Measurements from ENCODE around the gene SORBS1.
"Not testable (repeated sequence)": the region's sequence is repeated elsewhere in the genome, so short reads cannot be mapped to it uniquely, and the experiment has no call there.

SORBS1 gene

DNA sequence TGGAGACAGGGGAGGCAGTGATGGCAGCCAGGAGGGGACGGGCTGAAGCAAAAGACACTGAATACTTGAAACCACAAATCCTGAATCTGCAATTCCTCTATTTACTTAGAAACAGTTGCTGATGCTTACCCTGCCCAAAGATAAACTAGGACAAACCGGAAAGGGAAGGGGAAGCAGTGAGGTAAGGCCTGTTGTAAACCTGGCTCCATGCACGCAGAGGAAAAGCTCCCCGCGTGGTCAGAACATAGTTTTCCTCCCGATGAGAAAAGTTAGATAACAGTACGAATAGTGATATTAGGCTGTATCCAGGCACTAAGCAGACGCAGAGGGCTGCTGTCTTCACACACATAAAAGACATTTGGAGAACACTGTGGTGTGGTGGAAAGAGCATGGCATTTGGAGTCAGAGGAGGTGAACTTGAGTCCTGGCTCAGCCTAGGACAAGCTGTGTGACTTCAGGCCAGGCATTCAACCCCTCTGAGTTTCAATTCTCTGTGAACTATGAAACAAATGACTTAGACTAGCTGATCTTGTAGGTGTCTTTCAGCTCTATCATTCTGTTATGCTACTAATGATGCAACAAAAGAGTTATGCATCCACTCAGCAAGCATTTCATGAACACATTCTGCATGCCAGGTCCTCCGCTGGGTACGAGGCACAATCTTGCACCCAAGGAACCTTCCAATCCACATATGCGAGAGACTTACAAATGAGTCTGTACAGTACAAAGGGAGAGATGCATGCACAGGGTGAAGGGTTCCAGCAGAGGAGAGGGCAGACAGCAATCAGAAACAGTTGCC lies 80.9 kb downstream of the SORBS1 start:
- DNase-seq, result no peak

DNA sequence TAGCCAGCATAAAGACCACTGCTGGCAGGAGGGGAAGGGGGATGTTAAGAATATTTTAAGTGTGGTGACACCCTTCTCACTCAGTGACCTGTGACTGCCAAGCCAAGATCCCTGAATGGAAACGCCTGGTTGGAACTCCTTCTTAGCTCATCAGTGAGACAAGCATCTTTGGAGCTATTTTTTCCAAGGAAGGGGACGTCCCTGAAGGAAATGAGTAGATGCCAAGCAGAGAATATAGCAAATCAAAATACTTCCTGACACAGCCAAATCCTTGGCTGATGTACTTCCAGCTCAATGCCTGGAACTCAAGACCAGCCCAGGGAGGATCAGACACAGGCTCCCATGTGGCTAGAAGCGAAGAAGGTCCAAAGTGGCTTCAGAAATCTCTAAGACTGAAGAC lies 82.2 kb downstream of the SORBS1 start:
- DNase-seq, result no peak

DNA sequence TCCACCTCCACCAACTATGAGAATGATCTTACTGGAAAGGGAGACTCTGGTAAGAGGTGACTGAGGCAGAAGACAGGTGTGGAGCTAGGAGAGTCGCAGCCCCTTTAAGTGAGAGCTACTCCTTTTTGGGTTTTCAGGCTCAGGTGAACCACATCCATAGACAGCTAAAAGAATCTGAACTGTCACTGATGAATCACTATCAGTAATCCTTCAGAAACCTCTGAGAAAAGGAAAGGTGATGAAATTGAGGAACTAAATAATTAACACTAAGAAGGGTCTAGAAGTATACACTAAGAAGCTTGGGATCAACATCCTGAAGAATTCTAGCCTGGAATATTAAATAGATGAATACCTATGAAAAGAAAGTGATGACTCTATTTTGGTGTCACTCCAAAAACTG lies 83.0 kb downstream of the SORBS1 start:
- DNase-seq, result no peak

DNA sequence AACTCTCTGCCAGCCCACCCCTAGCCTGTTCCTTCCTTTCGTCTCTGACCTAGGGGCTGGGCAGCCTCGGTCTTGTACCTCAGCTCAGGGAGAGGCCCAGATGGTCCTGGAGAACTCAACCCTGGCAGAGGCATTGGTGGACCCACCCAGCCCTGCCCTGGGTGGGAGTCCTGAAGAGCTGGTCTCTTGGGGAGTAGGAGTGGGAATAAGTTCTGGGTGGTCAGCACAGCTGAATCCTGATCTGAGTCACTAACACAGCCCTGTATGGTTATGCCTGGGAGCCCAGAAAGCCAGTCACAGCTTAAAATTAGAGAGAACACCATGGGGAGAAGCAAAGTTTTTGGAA lies 84.0 kb downstream of the SORBS1 start:
- DNase-seq, result no peak

DNA sequence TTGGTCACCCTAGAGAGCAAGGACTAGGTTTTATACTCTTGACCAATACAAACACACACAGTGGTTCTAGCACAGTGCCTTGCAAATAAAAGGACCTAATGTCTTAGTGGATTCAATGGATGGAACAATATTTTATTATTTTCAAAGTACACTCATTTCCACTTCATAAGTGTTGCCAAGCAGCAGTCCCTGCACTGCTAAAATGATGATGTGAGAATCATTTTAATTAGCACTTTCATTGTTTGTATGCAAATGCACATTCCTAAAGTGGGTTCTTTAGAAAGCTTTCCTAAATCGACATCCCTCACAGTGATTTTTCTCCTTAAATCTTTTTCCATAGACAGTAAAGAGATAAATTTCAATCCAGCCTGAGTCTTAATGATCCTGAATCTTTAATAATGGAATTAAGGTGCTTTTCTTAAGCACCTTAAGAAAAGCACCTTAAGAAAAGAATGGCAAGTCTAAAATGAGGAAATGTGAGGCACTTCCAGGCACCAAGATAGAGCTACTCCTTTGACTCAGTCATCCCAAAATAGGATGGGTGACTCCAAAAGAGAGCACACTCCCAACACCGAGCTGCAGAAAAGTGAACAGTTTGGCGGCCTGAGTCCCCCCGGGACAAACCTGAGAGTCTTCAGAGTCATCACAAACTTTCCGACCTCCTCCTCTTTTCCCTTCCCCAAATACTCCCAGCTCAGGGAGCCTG lies 84.5 kb downstream of the SORBS1 start:
- DNase-seq, result no peak

- no peak for DNase-seq
Observed at GRCh38 chr10:95475827-95476468, 85.2 kb downstream of the SORBS1 start.

- no peak for DNase-seq
Observed at GRCh38 chr10:95475003-95475383, 86.2 kb downstream of the SORBS1 start.

DNA sequence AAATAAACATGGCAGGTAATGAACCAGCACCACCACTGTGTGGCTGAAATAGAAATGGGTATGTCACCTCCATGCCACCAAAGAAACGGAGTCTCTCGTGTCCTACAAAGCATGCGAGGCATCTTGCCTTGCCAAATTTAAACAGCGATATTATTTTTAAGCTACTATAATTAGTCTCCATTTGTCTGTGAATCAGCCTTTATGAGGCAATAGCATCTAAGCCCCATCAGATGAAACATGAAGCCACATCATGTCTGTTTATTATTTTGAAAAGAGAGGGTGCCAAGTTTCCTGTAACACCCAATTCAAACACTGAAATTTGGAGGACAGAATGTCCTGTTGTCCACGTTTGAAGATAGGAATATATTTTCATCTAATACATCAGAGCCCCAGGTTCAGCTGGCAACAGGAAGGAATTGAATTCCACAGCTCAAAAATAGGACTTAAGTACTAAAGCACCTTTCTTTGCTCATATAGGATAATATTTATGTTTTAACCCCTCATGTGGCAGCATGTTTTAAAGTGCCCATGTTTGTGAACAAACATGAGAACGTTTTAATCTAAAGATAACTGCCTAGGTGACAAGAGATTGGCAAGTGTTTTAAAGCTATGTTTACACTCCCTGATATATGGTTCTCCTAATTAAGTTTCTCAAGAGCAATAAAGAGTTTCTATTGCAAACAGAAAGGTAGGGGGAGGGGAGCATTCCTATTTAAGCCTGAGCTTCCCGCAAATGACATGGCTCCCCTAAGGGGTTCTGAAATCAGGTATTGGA lies 86.8 kb downstream of the SORBS1 start:
- DNase-seq, result no peak

DNA sequence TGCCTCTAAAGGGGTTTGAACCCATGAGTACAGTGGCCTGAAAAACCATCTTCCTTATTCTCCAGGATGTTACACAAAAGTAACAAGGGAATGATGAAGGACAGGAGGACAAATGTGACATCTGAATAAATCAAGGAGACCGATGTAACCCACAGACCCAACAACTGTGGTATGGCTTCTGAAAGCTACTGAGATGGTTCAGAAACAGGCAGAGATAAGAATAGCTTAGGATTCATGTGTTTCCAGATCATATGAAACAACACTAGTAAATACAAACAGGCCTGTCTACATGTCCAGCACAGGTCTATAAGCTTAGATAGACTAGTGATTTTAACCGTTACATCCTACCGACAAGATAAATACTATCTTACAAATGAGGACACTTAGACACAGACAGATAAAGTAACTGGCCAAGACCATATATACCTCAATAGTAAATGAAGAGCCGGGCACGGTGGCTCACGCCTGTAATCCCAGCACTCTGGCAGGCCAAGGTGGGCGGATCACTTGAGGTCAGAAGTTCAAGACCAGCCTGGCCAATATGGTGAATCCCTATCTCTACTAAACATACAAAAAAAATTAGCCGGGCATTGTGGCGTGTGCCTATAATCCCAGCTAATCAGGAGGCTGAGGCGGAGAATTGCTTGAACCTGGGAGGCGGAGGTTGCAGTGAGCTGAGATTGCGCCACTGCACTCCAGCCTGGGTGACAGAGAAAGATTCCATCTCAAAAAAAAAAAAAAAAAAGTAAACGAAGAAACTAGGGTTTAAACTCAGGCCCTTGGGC lies 88.7 kb downstream of the SORBS1 start:
- DNase-seq, result no peak

- no peak for DNase-seq
Observed at GRCh38 chr10:95469676-95470075, 91.5 kb downstream of the SORBS1 start.

DNA sequence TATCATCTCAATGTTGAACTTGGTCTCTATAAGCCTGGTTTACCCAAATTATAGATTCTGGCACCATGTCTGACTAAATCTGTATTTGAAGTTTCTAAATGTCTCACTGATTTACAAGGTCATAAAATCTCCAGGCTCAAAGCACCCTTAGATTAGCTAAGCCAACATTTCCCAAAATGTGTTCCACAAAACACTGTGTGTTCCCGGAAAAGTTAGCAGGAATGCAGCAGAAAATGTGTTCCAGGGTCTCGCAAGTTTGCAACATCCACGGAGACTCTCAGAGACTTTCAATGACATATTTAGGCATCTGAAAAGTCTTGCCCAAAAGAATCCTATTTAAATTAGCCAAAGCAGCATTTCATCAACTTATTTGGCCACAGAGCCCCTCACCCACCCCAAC lies 91.9 kb downstream of the SORBS1 start:
- no peak for DNase-seq

GRCh38 chr10:95467642-95468041 lies 93.5 kb downstream of the SORBS1 start:
- not testable (repeated sequence) for DNase-seq

DNA sequence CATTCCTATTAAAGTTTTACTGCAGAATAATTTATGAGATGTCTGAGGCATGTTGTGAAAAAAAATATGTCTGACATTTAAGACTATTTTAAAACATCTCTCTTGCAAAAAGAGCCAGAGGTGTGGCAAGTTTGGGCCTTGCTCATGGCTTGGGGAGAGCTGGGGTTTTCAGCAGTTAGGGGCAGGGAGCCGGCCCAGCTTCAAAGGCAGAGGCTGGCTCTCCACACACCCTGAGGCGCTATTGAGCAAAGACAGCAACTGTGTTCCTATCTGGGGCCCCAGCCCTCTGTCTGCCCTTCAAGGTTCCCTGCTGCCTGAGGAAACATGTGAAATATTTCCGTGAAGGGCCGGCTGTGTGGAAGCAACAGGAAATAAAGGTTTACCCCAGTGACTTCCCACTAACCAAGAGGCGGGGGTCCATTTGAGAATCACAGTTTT lies 94.0 kb downstream of the SORBS1 start:
- DNase-seq, result no peak

GRCh38 chr10:95466436-95466835 lies 94.7 kb downstream of the SORBS1 start:
- no peak for DNase-seq

- DNase-seq, result no peak
Observed at GRCh38 chr10:95464280-95464679, 96.9 kb downstream of the SORBS1 start.

DNA sequence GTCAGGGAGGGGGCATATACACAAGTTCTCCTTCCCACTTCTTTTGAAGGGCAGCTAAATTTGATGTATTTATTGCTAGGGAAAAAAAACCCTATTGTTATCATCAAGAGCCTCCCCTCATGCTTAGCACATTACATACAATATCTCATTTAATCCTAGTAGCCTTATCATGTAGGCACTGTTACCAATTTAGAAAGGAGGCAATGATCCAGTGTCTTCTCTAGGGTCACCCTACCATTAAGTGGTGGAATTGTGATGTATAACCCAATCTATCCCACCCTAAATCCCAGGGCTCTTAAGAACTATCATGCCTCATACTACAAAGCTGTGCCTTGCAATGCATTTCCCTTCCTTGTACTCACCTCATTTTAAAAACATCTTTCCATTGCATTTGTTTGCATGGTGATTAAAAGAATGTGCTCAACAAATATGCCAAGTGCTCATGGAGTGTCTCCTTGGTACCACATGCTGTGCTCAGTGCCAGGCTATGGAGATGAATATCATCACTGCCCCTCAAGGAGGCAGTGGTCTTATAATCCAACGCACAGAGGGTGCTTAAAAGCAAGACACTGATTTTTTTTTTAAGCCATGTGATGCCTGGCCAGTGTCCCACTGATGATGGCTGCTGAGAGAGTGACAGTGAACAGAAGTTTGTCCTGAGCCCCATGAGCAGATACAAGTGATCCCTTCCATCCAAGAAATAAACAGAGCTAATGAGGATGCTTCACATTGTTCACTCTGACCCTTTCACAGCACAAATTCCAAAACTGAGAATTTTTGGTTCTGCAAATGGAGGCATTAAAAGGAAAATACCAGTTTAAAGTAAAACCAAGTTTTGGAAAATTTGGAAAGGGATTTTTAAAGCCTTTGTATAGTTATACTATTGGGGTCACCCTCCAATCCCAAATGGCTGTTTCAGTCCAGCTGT lies 98.2 kb downstream of the SORBS1 start:
- DNase-seq, result no peak

DNA sequence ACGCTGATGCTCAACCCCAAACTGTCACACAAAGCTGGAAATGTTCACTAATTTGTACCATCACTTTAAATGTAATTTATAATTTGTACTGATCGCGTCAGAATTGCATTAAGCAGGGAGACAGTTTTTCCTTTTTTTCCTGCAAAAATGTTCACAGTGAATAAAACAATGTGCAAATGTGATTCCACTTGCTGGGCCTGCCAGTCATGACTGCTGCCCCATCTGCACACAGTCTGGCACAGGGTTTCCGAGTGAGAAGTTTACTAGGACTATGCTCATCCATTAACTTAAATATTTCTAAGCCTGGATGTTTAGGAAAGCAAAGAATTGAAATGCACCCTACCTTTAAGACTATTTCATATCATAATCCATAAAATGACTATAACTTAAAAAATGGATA lies 99.6 kb downstream of the SORBS1 start:
- no peak for DNase-seq

GRCh38 chr10:95459446-95460045 lies 101.6 kb downstream of the SORBS1 start:
- DNase-seq, result no peak

DNA sequence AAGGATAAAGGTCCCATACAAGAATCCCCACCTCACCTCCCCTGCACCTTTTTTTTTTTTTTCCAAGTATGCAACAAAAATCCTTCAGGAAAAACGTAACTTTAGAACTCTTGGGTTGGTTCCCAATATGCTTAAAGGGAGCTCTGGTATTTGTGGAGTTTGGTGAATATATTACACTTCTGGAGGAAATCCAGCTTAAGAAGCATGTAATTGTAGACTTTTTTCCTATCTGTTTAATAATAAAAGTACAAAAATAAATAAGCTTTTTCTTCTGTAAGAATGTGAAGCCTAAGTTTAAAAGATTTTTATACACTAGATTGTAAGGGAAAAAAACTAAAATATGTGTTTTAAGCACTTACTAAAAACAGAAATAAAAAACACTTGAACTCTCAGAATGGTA lies 102.3 kb downstream of the SORBS1 start:
- no peak for DNase-seq

DNA sequence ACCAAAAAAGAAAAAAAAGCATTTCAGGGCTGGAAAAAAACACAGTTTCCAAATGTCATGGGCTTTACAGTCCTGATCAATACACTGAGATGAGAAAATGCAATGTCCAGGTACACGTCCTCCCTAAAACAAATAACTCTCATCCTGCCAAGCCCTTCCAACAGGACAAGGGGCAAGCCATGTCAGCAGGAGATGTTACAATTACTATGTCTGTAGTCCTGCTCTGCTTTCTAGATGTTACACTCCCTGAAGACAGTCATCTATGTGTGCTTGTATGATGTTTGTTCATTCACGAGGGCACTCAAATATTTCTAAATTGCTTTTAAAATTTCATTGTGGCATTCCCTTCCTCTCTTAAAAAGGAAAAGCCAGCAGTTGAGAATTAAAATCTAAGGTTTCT lies 103.2 kb downstream of the SORBS1 start:
- no peak for DNase-seq

DNA sequence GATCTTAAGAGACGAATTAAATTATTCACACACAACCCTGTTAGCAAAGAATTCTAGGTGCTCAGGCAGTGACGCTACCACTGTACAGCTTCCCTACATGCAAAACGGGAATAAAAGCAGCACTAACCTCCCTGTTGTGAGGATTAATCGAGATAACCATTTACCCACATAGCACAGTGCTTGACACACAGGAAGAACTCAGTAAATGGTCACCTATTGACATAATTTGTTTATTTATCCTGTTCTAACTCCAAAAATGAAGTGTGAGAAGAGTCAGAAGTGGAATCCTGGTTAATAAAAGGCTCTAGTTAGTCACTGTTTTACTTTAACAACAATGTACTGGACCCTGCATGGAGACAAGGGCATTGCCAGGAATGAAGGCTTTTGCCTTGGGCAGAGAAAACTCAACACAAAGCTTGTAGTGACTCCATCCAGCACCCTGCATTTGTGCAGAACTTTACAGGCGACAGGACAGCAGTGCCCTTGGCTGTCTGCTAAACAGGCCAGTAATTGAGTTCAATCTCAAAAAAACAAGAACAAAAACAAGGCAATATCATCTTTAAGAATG lies 103.8 kb downstream of the SORBS1 start:
- DNase-seq, result no peak
